HepG2 (cell line): ENCODE data around the gene SUPT20HL1. TPM values are rescaled to one million over a fixed set of nuclear protein-coding genes. Genes with fewer than 3 reads are reported as not detected.

Experiments
- ATAC-seq: fragments of 200-7000 bp; cut with Tn5 transposase; 3 replicates; pipeline ENCODE4 v1.9.1; 2020; ENCODE audit warnings: mild to moderate bottlenecking, moderate library complexity
- BruUV-seq: library from RNA; stranded (reverse); fragments of 400-500 nt; replicated peaks from 2 replicates; lab custom pipeline; 2021; lab: Mats Ljungman, UMichigan
- CTCF ChIA-PET: fragments of 300-600 bp; formaldehyde crosslinking; extraction: SDS; loops from one replicate; lab custom pipeline; 2021; ENCODE audit warnings: low total read pairs, inconsistent platforms, low intra/inter-chr PET ratio; lab: Yijun Ruan, JAX
- POLR2A ChIA-PET: fragments of 350-600 bp; sonication (Branson Sonifier 250); formaldehyde crosslinking; loops from one replicate; lab custom pipeline; 2020; ENCODE audit warnings: antibody characterized with exemption, inconsistent platforms; lab: Yijun Ruan, JAX
- DNase-seq: peaks from one replicate; pipeline ENCODE4 v3.0.0-alpha.2; 2015; ENCODE audit warnings: low spot score
- FAIRE-seq: peaks from 3 replicates; lab custom pipeline; 2011; peaks lifted over from hg19 to GRCh38; lab: Jason Lieb, UNC
- H2AFZ ChIP-seq: one replicate; pipeline ENCODE4 v1.6.1; 2011; ENCODE audit warnings: low read length, inconsistent platforms
- H3K27ac ChIP-seq: fragments of 300-600 bp; 3 replicates; pipeline ENCODE4 v1.8.0; 2011; ENCODE audit warnings: mixed run types, mild to moderate bottlenecking, mixed read lengths, low read length, inconsistent platforms; ENCODE audit not compliant: insufficient read depth; ENCODE audit errors: extremely low read length
- H3K27me3 ChIP-seq, 2 experiments: fragments of 200-600 bp in 1 of 2; 2 replicates in 1 of 2; 3 replicates in 1 of 2; pipeline versions ENCODE4 v1.6.0 to v1.8.0; 2011; ENCODE audit warnings: low read length in 2 of 2, mild to moderate bottlenecking in 2 of 2, moderate library complexity in 2 of 2, inconsistent platforms in 1 of 2; ENCODE audit not compliant: insufficient read depth in 2 of 2, control insufficient read depth in 1 of 2
- H3K36me3 ChIP-seq, 2 experiments: fragments of 200-600 bp in 1 of 2; replicated peaks in 1 of 2; 2 replicates in 1 of 2; 3 replicates in 1 of 2; pipeline versions ENCODE4 v1.5.1 to v1.8.0; 2011; ENCODE audit warnings: low read length in 2 of 2, inconsistent platforms in 1 of 2; ENCODE audit not compliant: insufficient read depth in 2 of 2, control insufficient read depth in 1 of 2
- H3K4me1 ChIP-seq: 2 replicates; pipeline ENCODE4 v1.5.1; 2012; ENCODE audit warnings: low read length, inconsistent platforms; ENCODE audit not compliant: insufficient read depth
- H3K4me2 ChIP-seq: 2 replicates; pipeline ENCODE4 v1.6.0; 2011; ENCODE audit warnings: low read depth, low read length, inconsistent platforms
- H3K4me3 ChIP-seq, 3 experiments: fragments of 200-600 bp in 1 of 3; sonication (generic), shearing (Covaris generic) in 1 of 3; replicated peaks in 1 of 3; 2 replicates each; pipeline ENCODE4 v1.5.1; 2011 to 2016; ENCODE audit warnings: low read length in 3 of 3, inconsistent platforms in 2 of 3, low read depth in 2 of 3, mild to moderate bottlenecking in 2 of 3, control low read depth in 1 of 3, mixed read lengths in 1 of 3; ENCODE audit not compliant: insufficient read depth in 1 of 3
- H3K79me2 ChIP-seq: one replicate; pipeline ENCODE4 v1.6.1; 2011; ENCODE audit warnings: low read length, inconsistent platforms; ENCODE audit not compliant: insufficient read depth
- H3K9ac ChIP-seq: 2 replicates; pipeline ENCODE4 v1.6.0; 2011; ENCODE audit warnings: mild to moderate bottlenecking, low read depth, low read length, inconsistent platforms; ENCODE audit not compliant: insufficient read depth
- H3K9me3 ChIP-seq: 2 replicates; pipeline ENCODE4 v1.5.1; 2012; ENCODE audit warnings: mild to moderate bottlenecking, low read length
- H4K20me1 ChIP-seq: 2 replicates; pipeline ENCODE4 v1.6.0; 2011; ENCODE audit warnings: inconsistent platforms, mild to moderate bottlenecking, low read length, moderate library complexity; ENCODE audit not compliant: insufficient read depth
- CTCF ChIP-seq: sonication (generic); formaldehyde crosslinking; IDR thresholded peaks from 2 replicates; pipeline ENCODE4 v1.5.0; 2020; ENCODE audit warnings: mild to moderate bottlenecking, missing genetic modification reagents, moderate library complexity
- HINFP ChIP-seq: sonication (generic); formaldehyde crosslinking; IDR thresholded peaks from 2 replicates; pipeline ENCODE4 v1.4.0; 2020; ENCODE audit warnings: low read depth, mild to moderate bottlenecking, missing genetic modification reagents
- SIN3B ChIP-seq: fragments of 150-350 bp; IDR thresholded peaks from 2 replicates; pipeline ENCODE4 v1.6.1; 2014; ENCODE audit warnings: low read length
- ZNF788 ChIP-seq: sonication (generic); formaldehyde crosslinking; IDR thresholded peaks from 2 replicates; pipeline ENCODE4 v1.5.0; 2020; ENCODE audit warnings: mild to moderate bottlenecking, missing genetic modification reagents, borderline replicate concordance
- WGBS: methylation state at CpG from one replicate; pipeline ENCODE4 v1.1.6; 2017; ENCODE audit warnings: low lambda C conversion rate; 5-methylcytosine and 5-hydroxymethylcytosine counted together
- in situ Hi-C: cut with HindIII; loops from 2 replicates; pipeline ENCODE4 v1.10.0; 2017; ENCODE audit warnings: low pct_unique_long_range_greater_than_20kb; ENCODE audit not compliant: extremely low pct_ligation_motif_present
- intact Hi-C: fragments of 100-400 bp; cut with micrococcal nuclease; formaldehyde crosslinking; loops from one replicate; pipeline ENCODE4 v1.10.0; 2022; ENCODE audit not compliant: unreplicated experiment
- polyA plus RNA-seq, 8 experiments: library from polyadenylated mRNA; depleted of rRNA in 3 of 8; stranded (reverse) in 7 of 8; unstranded in 1 of 8; fragments of >200 nt; fragmentation: Illumina TruSeq in 4 of 8; extraction: Trizol in 4 of 8; gene quantifications; 2 replicates each; pipeline versions ENCODE4 v1.2.1 to v1.2.3, GENCODE V29; 2011 to 2016; ENCODE audit warnings: low read depth in 4 of 8, missing spikeins in 1 of 8, mixed read lengths in 1 of 8; ENCODE audit not compliant: insufficient read depth in 1 of 8
- total RNA-seq, 5 experiments: library from RNA; depleted of rRNA; stranded (reverse); fragments of >200 nt; fragmentation: Illumina TruSeq; extraction: Trizol; gene quantifications; 2 replicates each; pipeline ENCODE4 v1.2.3, GENCODE V29; 2016; ENCODE audit warnings: low read depth in 1 of 5

Gene SUPT20HL1
- total and polyA plus RNA-seq, 2 of the 13 experiments (the other 11 are each of a cell fraction or from before 2014, with no cell fraction given), result not detected

- Histone ChIP-seq H3K4me3 (no peak overlapping the region), H2AFZ (no peak overlapping the region), H3K36me3 (no peaks in the 10 kb centered on the region), H3K27me3 (no peaks in the 10 kb centered on the region), H4K20me1 (no peaks in the 10 kb centered on the region), H3K4me2 (peak overlapping the region; percentile 36), H3K9me3 (no peaks in the 10 kb centered on the region), H3K27ac (no peak overlapping the region), H3K4me1 (peaks cover 8% of the 10 kb centered on the region), H3K79me2 (no peaks in the 10 kb centered on the region), H3K9ac (no peak overlapping the region)
- FAIRE-seq, result no peak
- intact Hi-C loops (loop anchor here (10.0 kb wide), 1 partner anchor 137 kb away; no protein-coding TSS in a partner anchor), in situ Hi-C loops (loop anchor here (10.0 kb wide), 1 partner anchor 103 kb away; no protein-coding TSS in a partner anchor)
- no TSS peak for BruUV-seq
- ChIA-PET CTCF (no interaction called here), POLR2A (no interaction called here)
- no peak for TF ChIP-seq ZNF788 (CRISPR knock-in tag)
- 0 out of 2 replicates have a peak, but pooled peaks have one; percentile 6 for TF ChIP-seq CTCF
- no peak for TF ChIP-seq HINFP
- WGBS, result 7% methylated on average over 5 of the region's 5 CpGs
- DNase-seq, result no peak
- ATAC-seq, result peak; percentile 59; the same call in 1 of the 3 replicates
Measured at GRCh38 chrX:24391389-24391788, 30.9 kb downstream of the SUPT20HL1 start.

GRCh38 chrX:24391843-24392242 is 31.4 kb downstream of the SUPT20HL1 start:
- Histone ChIP-seq H3K9me3 (no peaks in the 10 kb centered on the region), H3K36me3 (no peaks in the 10 kb centered on the region), H3K4me1 (peaks cover 8% of the 10 kb centered on the region)
- no peak for DNase-seq
- in situ Hi-C loops, result loop anchor here (10.0 kb wide), 1 partner anchor 103 kb away; no protein-coding TSS in a partner anchor
- no peak for ATAC-seq
- TF ChIP-seq SIN3B, result no peak
- TF ChIP-seq, all 625 proteins: peak for 0
- no peak overlapping the region for H2AFZ ChIP-seq
- H3K79me2 ChIP-seq, result no peaks in the 10 kb centered on the region
- no peak overlapping the region for H3K27ac ChIP-seq
- H3K9ac ChIP-seq, result no peak overlapping the region
- H3K4me2 ChIP-seq, result peak overlapping the region; percentile 36
- 56% methylated on average over 3 of the region's 3 CpGs for WGBS
- intact Hi-C loops, result loop anchor here (10.0 kb wide), 1 partner anchor 137 kb away; no protein-coding TSS in a partner anchor
- no peaks in the 10 kb centered on the region for H4K20me1 ChIP-seq
- no peak overlapping the region for H3K4me3 ChIP-seq
- FAIRE-seq, result no peak
- ChIA-PET POLR2A (no interaction called here), CTCF (no interaction called here)
- H3K27me3 ChIP-seq, result no peaks in the 10 kb centered on the region
- no TSS peak for BruUV-seq
